ENCODE measurements around the gene KREMEN2. TPM values are rescaled to one million over a fixed set of nuclear protein-coding genes. Genes with fewer than 3 reads are reported as not detected.

The KREMEN2 gene
- total and polyA plus RNA-seq, 9 of the 15 experiments (the other 6 are each of a cell fraction or from before 2014, with no cell fraction given) = 0.04 to 7.7 (median 1.5) TPM; not detected in 1

GRCh38 chr16:2981899-2982250, 17.8 kb downstream of the KREMEN2 start (continued):
- TF ChIP-seq ZNF449 (CRISPR knock-in tag; IDR thresholded peaks at IDR 0.05) (no peak), BACH1 (tag; IDR thresholded peaks at IDR 0.05) (no peak; the same call in 1 of the 2 replicates), PCBP2 (IDR thresholded peaks at IDR 0.05; ENCODE audit: low read depth, low read length, poor library complexity, severe bottlenecking) (no peak), ZBTB2 (IDR thresholded peaks at IDR 0.05) (0 out of 2 replicates have a peak, but pooled peaks have one; percentile 60), EGR1 (conservative IDR thresholded peaks at IDR 0.05) (peak; percentile 80), ARID3B (CRISPR knock-in tag; IDR thresholded peaks at IDR 0.05; ENCODE audit: borderline replicate concordance) (0 out of 2 replicates have a peak, but pooled peaks have one; percentile 51), TCF3 (CRISPR knock-in tag; IDR thresholded peaks at IDR 0.05) (peak; percentile 14; the same call in 1 of the 2 replicates), DPF2 (IDR thresholded peaks at IDR 0.05) (0 out of 2 replicates have a peak, but pooled peaks have one; percentile 24), ERF (CRISPR knock-in tag; IDR thresholded peaks at IDR 0.05) (peak; percentile 45), HDGF (IDR thresholded peaks at IDR 0.05) (peak; percentile 52; the same call in 1 of the 2 replicates), FOS (IDR thresholded peaks at IDR 0.05; ENCODE audit: extremely low read depth, insufficient read length) (no peak)

Measured in K562 (cell line).